Measurements from ENCODE around the gene TMEM63A. TPM values are rescaled to one million over a fixed set of nuclear protein-coding genes. Genes with fewer than 3 reads are reported as not detected.

TMEM63A gene
- total and polyA plus RNA-seq, 2 donors (not counting 3 experiments of a cell fraction or from before 2014, with no cell fraction given): 28.7 to 41.4 TPM

- peaks cover 0 to 2% of the 10 kb centered on the region in 2 experiments for H3K36me3 ChIP-seq (ENCODE audit: control insufficient read depth in 2 of 2, extremely low read depth in 1 of 2, insufficient read depth in 2 of 2, low read length in 2 of 2)
- no peaks in the 10 kb centered on the region for H3K9me1 ChIP-seq (replicated peaks; ENCODE audit: control insufficient read depth, extremely low read depth, insufficient read depth, low read length)
- no TSS peak for BruUV-seq (replicated peaks)
- no peaks in the 10 kb centered on the region for H3K4me1 ChIP-seq (ENCODE audit: control insufficient read depth, extremely low read depth, insufficient read depth, low read length)
- no peak overlapping the region for H3K9ac ChIP-seq (replicated peaks; ENCODE audit: extremely low read depth, insufficient read depth, low read length)
- no peak overlapping the region for H3K4me2 ChIP-seq (ENCODE audit: insufficient read depth, low read length)
- H3K9me3 ChIP-seq (replicated peaks; ENCODE audit: control insufficient read depth, insufficient read depth, low read length): no peaks in the 10 kb centered on the region
- dilution Hi-C loops (cut with MboI; ENCODE audit: extremely low pct_ligation_motif_present, low sequenced_read_pairs): no loop called here
- intact Hi-C loops (cut with micrococcal nuclease): no loop called here
- CTCF ChIA-PET: interaction anchor here (0.9 to 1.2 kb wide), 3 partner anchors 15 to 350 kb away, joined by 3 to 5 read pairs (median 3); partner anchors contain the start of gene EPHX1
- H4K20me1 ChIP-seq (replicated peaks; ENCODE audit: control insufficient read depth, extremely low read depth, insufficient read depth, low read length): no peaks in the 10 kb centered on the region
- no peak overlapping the region for H3K27ac ChIP-seq (ENCODE audit: insufficient read depth, low read depth, low read length)
- DNase-seq (ENCODE audit: low read depth, low spot score): no peak
- no peaks in the 10 kb centered on the region for H3K79me2 ChIP-seq (ENCODE audit: control insufficient read depth, insufficient read depth, low read length)
- H3K27me3 ChIP-seq (ENCODE audit: control insufficient read depth in 2 of 2, insufficient read depth in 2 of 2, low read length in 2 of 2): no peaks in the 10 kb centered on the region
- H2AFZ ChIP-seq (ENCODE audit: low read depth, low read length): no peak overlapping the region
- no peak overlapping the region for H3K4me3 ChIP-seq (replicated peaks in 1 of 3; ENCODE audit: insufficient read depth in 1 of 3, low read depth in 1 of 3, low read length in 3 of 3)
- no peak for FAIRE-seq
- no peak for TF ChIP-seq CTCF (IDR thresholded peaks at IDR 0.05; ENCODE audit: extremely low read depth in 1 of 2, insufficient read depth in 1 of 2, low read depth in 1 of 2, low read length in 2 of 2)
- TF ChIP-seq EZH2 (IDR thresholded peaks at IDR 0.05; ENCODE audit: borderline replicate concordance, low read depth, low read length, severe bottlenecking): no peak
- TF ChIP-seq POLR2AphosphoS5 (IDR thresholded peaks at IDR 0.05; ENCODE audit: insufficient read depth, low read depth, low read length): no peak
- no peak for TF ChIP-seq POLR2A (IDR thresholded peaks at IDR 0.05; ENCODE audit: low read depth, low read length)
- no peak for TF ChIP-seq MYC (IDR thresholded peaks at IDR 0.05; ENCODE audit: low read depth, low read length)
- POLR2A ChIA-PET: no interaction called here
Measured at GRCh38 chr1:225825078-225825477, 57.1 kb downstream of the TMEM63A start.

GRCh38 chr1:225824533-225824941, 57.6 kb downstream of the TMEM63A start:
- dilution Hi-C loops (cut with MboI; ENCODE audit: extremely low pct_ligation_motif_present, low sequenced_read_pairs) (no loop called here), intact Hi-C loops (cut with micrococcal nuclease) (no loop called here)
- peaks cover 0 to 2% of the 10 kb centered on the region in 2 experiments for H3K36me3 ChIP-seq (ENCODE audit: control insufficient read depth in 2 of 2, extremely low read depth in 1 of 2, insufficient read depth in 2 of 2, low read length in 2 of 2)
- no peak overlapping the region for H3K9ac ChIP-seq (replicated peaks; ENCODE audit: extremely low read depth, insufficient read depth, low read length)
- TF ChIP-seq FOS (IDR thresholded peaks at IDR 0.05; ENCODE audit: borderline replicate concordance, insufficient read depth, low read length) (no peak), CTCF (IDR thresholded peaks at IDR 0.05; ENCODE audit: extremely low read depth in 1 of 2, insufficient read depth in 1 of 2, low read depth in 1 of 2, low read length in 2 of 2) (no peak), POLR2A (IDR thresholded peaks at IDR 0.05; ENCODE audit: low read depth, low read length) (no peak), EZH2 (IDR thresholded peaks at IDR 0.05; ENCODE audit: borderline replicate concordance, low read depth, low read length, severe bottlenecking) (no peak), MAX (IDR thresholded peaks at IDR 0.05; ENCODE audit: insufficient read depth, insufficient read length) (no peak), JUN (IDR thresholded peaks at IDR 0.05; ENCODE audit: borderline replicate concordance, insufficient read depth, insufficient read length, low read depth) (no peak), POLR2AphosphoS5 (IDR thresholded peaks at IDR 0.05; ENCODE audit: insufficient read depth, low read depth, low read length) (no peak), MYC (IDR thresholded peaks at IDR 0.05; ENCODE audit: low read depth, low read length) (no peak), GATA2 (IDR thresholded peaks at IDR 0.05; ENCODE audit: insufficient read depth, insufficient read length, low read depth, low read length) (no peak)
- no peaks in the 10 kb centered on the region for H3K9me1 ChIP-seq (replicated peaks; ENCODE audit: control insufficient read depth, extremely low read depth, insufficient read depth, low read length)
- no peak overlapping the region for H2AFZ ChIP-seq (ENCODE audit: low read depth, low read length)
- H3K4me1 ChIP-seq (ENCODE audit: control insufficient read depth, extremely low read depth, insufficient read depth, low read length): no peaks in the 10 kb centered on the region
- no peak overlapping the region for H3K4me2 ChIP-seq (ENCODE audit: insufficient read depth, low read length)
- FAIRE-seq: no peak
- H3K79me2 ChIP-seq (ENCODE audit: control insufficient read depth, insufficient read depth, low read length): no peaks in the 10 kb centered on the region
- no peak for DNase-seq (ENCODE audit: low read depth, low spot score)
- H3K27me3 ChIP-seq (ENCODE audit: control insufficient read depth in 2 of 2, insufficient read depth in 2 of 2, low read length in 2 of 2): no peaks in the 10 kb centered on the region
- no peak overlapping the region for H3K27ac ChIP-seq (ENCODE audit: insufficient read depth, low read depth, low read length)
- H3K9me3 ChIP-seq (replicated peaks; ENCODE audit: control insufficient read depth, insufficient read depth, low read length): no peaks in the 10 kb centered on the region
- no peaks in the 10 kb centered on the region for H4K20me1 ChIP-seq (replicated peaks; ENCODE audit: control insufficient read depth, extremely low read depth, insufficient read depth, low read length)
- ChIA-PET CTCF (no interaction called here), POLR2A (no interaction called here)
- no TSS peak for BruUV-seq (replicated peaks)
- no peak overlapping the region for H3K4me3 ChIP-seq (replicated peaks in 1 of 3; ENCODE audit: insufficient read depth in 1 of 3, low read depth in 1 of 3, low read length in 3 of 3)

Measured in endothelial cell of umbilical vein (primary cell).